A549 (cell line): Measurements from ENCODE around the gene FUT6.

Experiments
- BHLHE40 ChIP-seq: IDR thresholded peaks from 2 replicates; pipeline ENCODE4 v1.6.1; 2012; ENCODE audit warnings: low read depth, low read length, inconsistent platforms
- CTCF ChIP-seq: fragments of >200 bp; sonication (Bioruptor Twin); formaldehyde crosslinking; IDR thresholded peaks from 3 replicates; pipeline ENCODE4 v1.5.1; 2016
- JUN ChIP-seq, 2 experiments: fragments of >200 bp; sonication (Bioruptor Twin); formaldehyde crosslinking; IDR thresholded peaks; 2 replicates in 1 of 2; 3 replicates in 1 of 2; pipeline ENCODE4 v1.6.1; 2016 to 2017
- JUNB ChIP-seq: fragments of >200 bp; sonication (Bioruptor Twin); formaldehyde crosslinking; IDR thresholded peaks from 2 replicates; pipeline ENCODE4 v1.6.1; 2016
- KDM5A ChIP-seq: fragments of 200-600 bp; sonication (generic); IDR thresholded peaks from 2 replicates; pipeline ENCODE4 v1.6.1; 2016; ENCODE audit warnings: antibody characterized with exemption, mild to moderate bottlenecking
- NR3C1 ChIP-seq: fragments of >200 bp; sonication (Bioruptor Twin); formaldehyde crosslinking; IDR thresholded peaks from 3 replicates; pipeline ENCODE4 v1.6.1; 2017
- POLR2A ChIP-seq: IDR thresholded peaks from 2 replicates; pipeline ENCODE4 v1.6.1; 2012; ENCODE audit warnings: mild to moderate bottlenecking, low read length

GRCh38 chr19:5782322-5782721 lies 57.2 kb downstream of the FUT6 start:
- TF ChIP-seq BHLHE40 (no peak), KDM5A (no peak), JUNB (no peak), CTCF (no peak), JUN (IDR thresholded peaks at IDR 0.05) (peak in 1 of 2 experiments; percentile 18; a peak in 1 of 5 replicates), NR3C1 (no peak), POLR2A (no peak)
